ENCODE measurements around the gene RPL39.
"Not testable (repeated sequence)": the region's sequence is repeated elsewhere in the genome, so short reads cannot be mapped to it uniquely, and the experiment has no call there.

RPL39 gene

GRCh38 chrX:119791437-119792231 is at the start of gene RPL39:
Gene RPL39 (minus strand): TSS chrX:119791630. CDS start chrX:119791576, 54 bp downstream.
- DNase-seq = peak; percentile 98

- no peak for DNase-seq
These were observed 42.5 kb upstream of the RPL39 start for GRCh38 chrX:119833905-119834304.

- DNase-seq = no peak
These were observed 37.0 kb upstream of the RPL39 start for GRCh38 chrX:119828446-119828845.

- DNase-seq = no peak
These were observed 35.0 kb upstream of the RPL39 start for GRCh38 chrX:119826399-119826959.

- DNase-seq = not testable (repeated sequence)
These were observed 32.8 kb upstream of the RPL39 start for GRCh38 chrX:119824221-119824620.

GRCh38 chrX:119821703-119822102 is 30.3 kb upstream of the RPL39 start:
- DNase-seq = not testable (repeated sequence)

- DNase-seq = peak; percentile 90
These were observed 25.8 kb upstream of the RPL39 start for GRCh38 chrX:119817130-119817690.

GRCh38 chrX:119816300-119816699 is 24.9 kb upstream of the RPL39 start:
- DNase-seq = peak; percentile 62

GRCh38 chrX:119809185-119809666 is 17.8 kb upstream of the RPL39 start:
- peak; percentile 31 for DNase-seq

- not testable (repeated sequence) for DNase-seq
These were observed 17.0 kb upstream of the RPL39 start for GRCh38 chrX:119808461-119808860.

- DNase-seq = no peak
These were observed 11.1 kb upstream of the RPL39 start for GRCh38 chrX:119802546-119802945.

- DNase-seq = no peak
These were observed 10.1 kb upstream of the RPL39 start for GRCh38 chrX:119801253-119802221.

GRCh38 chrX:119790977-119791436 is 423 bp downstream of the RPL39 start:
- peak; percentile 55 for DNase-seq

GRCh38 chrX:119784747-119785446 is 6.5 kb downstream of the RPL39 start:
- peak; percentile 51 for DNase-seq

- no peak for DNase-seq
These were observed 8.4 kb downstream of the RPL39 start for GRCh38 chrX:119783026-119783425.

GRCh38 chrX:119778829-119779228 is 12.6 kb downstream of the RPL39 start:
- no peak for DNase-seq

GRCh38 chrX:119775517-119776238 is 15.8 kb downstream of the RPL39 start:
- DNase-seq = no peak

- DNase-seq = not testable (repeated sequence)
These were observed 22.0 kb downstream of the RPL39 start for GRCh38 chrX:119769388-119769787.

- DNase-seq = not testable (repeated sequence)
These were observed 23.0 kb downstream of the RPL39 start for GRCh38 chrX:119768436-119768835.

GRCh38 chrX:119763836-119764387 is 27.5 kb downstream of the RPL39 start:
- no peak for DNase-seq

- no peak for DNase-seq
These were observed 28.2 kb downstream of the RPL39 start for GRCh38 chrX:119763181-119763580.

Measured in NCI-H82 (cell line).